ENCODE measurements around the gene SUPT5H.

The SUPT5H gene

DNA sequence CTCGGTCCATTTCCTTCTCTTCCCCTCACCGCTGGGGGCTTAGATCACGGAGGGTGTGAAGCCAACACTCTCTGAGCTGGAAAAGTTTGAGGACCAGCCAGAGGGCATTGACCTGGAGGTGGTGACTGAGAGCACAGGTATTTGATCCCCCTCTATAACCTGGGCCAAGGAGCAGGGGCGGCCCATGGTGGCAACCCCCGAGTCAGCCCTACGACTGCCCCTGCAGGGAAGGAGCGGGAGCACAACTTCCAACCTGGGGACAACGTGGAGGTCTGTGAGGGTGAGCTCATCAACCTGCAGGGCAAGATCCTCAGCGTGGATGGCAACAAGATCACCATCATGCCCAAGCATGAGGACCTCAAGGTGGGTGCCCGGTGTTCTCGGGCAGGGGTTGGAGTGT, 23.7 kb downstream of the SUPT5H start:
- TF ChIP-seq, protein P1, sequence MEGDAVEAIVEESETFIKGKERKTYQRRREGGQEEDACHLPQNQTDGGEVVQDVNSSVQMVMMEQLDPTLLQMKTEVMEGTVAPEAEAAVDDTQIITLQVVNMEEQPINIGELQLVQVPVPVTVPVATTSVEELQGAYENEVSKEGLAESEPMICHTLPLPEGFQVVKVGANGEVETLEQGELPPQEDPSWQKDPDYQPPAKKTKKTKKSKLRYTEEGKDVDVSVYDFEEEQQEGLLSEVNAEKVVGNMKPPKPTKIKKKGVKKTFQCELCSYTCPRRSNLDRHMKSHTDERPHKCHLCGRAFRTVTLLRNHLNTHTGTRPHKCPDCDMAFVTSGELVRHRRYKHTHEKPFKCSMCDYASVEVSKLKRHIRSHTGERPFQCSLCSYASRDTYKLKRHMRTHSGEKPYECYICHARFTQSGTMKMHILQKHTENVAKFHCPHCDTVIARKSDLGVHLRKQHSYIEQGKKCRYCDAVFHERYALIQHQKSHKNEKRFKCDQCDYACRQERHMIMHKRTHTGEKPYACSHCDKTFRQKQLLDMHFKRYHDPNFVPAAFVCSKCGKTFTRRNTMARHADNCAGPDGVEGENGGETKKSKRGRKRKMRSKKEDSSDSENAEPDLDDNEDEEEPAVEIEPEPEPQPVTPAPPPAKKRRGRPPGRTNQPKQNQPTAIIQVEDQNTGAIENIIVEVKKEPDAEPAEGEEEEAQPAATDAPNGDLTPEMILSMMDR (IDR thresholded peaks at IDR 0.05): no peak

DNA sequence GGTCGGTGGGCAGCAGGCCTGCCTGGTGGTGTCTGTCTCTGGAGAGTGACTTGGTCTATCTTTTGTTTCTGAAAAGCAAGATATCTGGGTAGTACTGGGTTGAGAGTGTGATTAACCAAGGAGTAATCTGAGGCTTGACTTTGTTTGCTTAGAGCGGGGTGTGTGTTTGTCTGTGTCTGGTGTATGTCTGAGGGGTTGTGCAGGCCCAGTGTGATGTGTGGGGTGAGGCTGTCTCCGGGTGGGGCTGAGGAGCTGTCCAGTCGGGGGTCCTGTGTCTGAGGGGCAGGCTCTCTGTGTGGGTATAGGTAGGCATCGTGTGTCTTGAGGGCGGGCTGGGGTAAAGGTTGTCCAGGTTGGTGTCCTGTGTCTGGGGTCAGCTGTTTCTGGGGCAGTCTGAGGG, 24.2 kb downstream of the SUPT5H start:
- TF ChIP-seq, protein P1 (IDR thresholded peaks at IDR 0.05): no peak

DNA sequence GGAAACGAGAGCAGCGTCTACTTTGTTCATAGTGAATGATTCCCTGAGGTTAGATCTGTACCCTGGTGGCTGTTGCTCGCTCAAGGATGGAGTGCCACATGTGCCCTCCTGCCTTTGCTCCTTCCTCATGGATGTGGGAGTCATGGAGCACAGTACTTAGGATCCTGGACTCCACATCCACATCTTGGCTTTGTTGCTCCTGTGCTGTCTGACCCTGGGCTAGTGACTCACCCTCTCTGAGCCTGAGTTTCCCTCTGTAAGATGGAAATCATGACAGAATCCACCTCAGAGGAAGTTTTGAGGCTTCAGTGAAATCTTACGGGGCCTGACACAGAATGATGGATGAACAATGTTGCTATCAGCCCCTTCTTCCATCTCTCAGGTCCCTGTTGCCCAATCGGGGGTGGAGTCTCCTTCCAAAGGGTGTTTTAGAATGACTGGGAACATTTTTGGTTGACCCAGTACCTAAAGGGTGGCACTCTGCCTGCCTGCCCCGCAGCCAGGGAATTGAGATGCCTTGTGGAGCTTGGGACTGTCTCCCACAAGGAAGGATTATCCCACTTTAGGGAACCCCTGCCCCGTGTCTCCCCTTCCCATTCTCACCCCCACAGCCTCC, 25.4 kb downstream of the SUPT5H start:
- TF ChIP-seq, protein P1 (IDR thresholded peaks at IDR 0.05): no peak

DNA sequence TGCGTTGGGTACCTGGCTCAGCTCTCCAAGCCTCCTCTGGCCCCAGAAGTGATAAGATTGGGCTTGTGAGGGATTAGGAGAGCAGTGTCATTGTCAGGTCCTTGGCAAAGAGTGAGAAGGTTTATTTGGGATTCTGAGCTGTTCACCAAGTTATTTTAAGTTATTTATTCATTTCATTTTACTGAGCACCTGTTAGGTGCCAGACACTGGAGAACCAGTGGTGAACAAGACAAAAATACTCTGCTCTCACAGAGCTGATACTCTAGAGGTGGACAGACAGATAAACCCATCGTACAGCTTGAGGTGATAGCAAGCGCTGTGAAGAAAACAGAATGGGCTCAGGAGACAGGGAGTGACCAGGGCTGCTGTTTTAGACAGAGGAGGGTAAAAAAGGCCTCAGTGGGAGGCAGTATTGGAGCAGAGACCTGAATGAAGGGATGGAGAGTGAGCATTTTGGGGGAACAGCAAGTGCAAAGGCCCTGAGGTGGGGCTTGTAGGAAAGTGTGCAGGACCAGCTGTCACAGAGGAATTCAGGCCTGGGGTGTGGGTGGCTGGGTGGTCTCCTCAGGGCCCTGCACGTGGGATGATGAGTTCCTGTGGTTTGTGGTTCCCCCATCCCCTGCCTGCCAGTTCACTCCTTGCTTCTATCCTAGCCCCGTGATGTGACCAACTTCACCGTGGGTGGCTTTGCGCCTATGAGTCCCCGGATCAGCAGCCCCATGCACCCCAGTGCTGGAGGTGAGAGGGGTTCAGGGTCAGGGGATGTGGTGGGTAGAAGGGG, 26.6 kb downstream of the SUPT5H start:
- TF ChIP-seq, protein P1 (IDR thresholded peaks at IDR 0.05): no peak

DNA sequence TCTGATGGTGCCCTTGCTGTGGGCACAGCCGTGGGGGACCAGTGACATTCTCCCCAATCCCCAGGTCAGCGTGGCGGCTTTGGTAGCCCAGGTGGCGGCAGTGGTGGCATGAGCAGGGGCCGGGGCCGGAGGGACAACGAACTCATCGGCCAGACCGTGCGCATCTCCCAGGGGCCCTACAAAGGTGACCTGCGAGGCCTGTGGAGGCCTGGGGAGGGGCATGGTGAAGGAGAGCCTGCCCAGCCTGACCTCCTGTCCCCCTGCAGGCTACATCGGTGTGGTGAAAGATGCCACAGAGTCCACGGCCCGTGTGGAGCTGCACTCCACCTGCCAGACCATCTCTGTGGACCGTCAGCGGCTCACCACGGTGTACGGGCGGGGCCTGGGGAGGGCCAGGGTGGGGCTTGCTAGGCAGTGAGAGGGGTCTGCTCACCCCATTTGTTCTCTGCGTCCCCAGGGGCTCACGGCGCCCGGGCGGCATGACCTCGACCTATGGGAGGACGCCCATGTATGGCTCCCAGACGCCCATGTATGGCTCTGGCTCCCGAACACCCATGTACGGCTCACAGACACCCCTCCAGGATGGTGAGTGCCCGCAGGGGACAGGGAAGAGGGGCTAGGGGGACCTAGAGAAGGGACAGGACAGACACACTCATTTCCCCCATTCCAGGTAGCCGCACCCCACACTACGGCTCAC, 27.5 kb downstream of the SUPT5H start:
- TF ChIP-seq, protein P1 (IDR thresholded peaks at IDR 0.05): no peak

DNA sequence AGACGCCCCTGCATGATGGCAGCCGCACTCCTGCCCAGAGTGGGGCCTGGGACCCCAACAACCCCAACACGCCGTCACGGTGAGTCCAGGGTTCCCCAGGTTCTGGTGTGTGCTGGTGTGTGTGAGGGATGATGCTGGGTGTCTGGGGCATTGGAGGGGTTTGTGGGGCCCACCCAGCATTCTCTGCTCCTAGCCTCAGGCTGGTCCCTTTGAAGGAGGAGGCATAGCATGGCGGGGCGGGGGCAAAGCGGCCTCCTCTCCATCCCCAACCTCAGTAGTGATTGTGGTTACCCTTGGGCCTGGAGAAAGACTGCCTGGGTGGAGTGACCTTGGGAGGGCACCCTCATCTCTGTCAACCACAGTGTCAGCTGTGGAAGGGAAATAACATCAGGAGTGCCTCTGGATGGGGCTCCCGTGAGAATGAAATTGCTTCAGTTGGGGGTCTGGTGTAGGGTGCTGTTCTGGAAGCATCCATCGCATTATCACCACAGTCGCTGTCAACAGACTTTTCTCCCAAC, 28.1 kb downstream of the SUPT5H start:
- TF ChIP-seq, protein P1 (IDR thresholded peaks at IDR 0.05): no peak

DNA sequence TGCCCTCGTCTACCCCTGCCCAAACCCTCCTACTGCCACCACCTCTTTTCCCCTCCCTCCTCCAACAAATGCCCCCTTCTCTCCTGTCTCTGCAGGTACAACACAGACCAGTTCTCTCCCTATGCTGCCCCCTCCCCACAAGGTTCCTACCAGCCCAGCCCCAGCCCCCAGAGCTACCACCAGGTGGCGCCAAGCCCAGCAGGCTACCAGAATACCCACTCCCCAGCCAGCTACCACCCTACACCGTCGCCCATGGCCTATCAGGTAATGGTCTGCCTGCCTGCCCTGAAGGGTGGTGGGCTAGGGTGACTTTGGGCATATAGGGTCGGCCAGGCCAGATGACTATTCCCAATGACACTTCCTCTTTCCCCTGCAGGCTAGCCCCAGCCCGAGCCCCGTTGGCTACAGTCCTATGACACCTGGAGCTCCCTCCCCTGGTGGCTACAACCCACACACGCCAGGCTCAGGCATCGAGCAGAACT, 28.8 kb downstream of the SUPT5H start:
- TF ChIP-seq, protein P1 (IDR thresholded peaks at IDR 0.05): peak; percentile 95

Measured in LNCAP (cell line).